SK-N-SH (cell line): ENCODE results near the gene SLC35G6. TPM values are rescaled to one million over a fixed set of nuclear protein-coding genes. Genes with fewer than 3 reads are reported as not detected.

Experiments used
- CTCF ChIA-PET: fragments of 300-600, 350-600 bp; formaldehyde crosslinking; extraction: SDS; loops from one replicate; lab custom pipeline; 2021; lab: Yijun Ruan, JAX
- POLR2A ChIA-PET: fragments of 350-600 bp; sonication (Branson Sonifier 250); formaldehyde crosslinking; extraction: SDS; loops from one replicate; lab custom pipeline; 2020; ENCODE audit warnings: antibody characterized with exemption, inconsistent platforms; lab: Yijun Ruan, JAX
- DNase-seq: peaks from one replicate; pipeline ENCODE4 v3.0.0; 2012
- H2AFZ ChIP-seq: fragments of 200-600 bp; sonication (generic); 2 replicates; pipeline ENCODE4 v1.8.1; 2016; ENCODE audit warnings: antibody characterized with exemption, mild to moderate bottlenecking, low read depth
- H3F3A ChIP-seq: fragments of 200-600 bp; sonication (generic); replicated peaks from 2 replicates; pipeline ENCODE3; 2016; ENCODE audit warnings: antibody characterized with exemption, mild to moderate bottlenecking; ENCODE audit not compliant: insufficient read depth
- H3K27ac ChIP-seq, 2 experiments: fragments of 200-500 bp in 1 of 2; fragments of 200-600 bp in 1 of 2; sonication (Bioruptor generic) in 1 of 2; sonication (generic), shearing (Covaris generic) in 1 of 2; 2 replicates each; pipeline versions ENCODE4 v1.5.1 to v1.6.1; 2014 to 2016; ENCODE audit warnings: low read depth in 2 of 2, inconsistent platforms in 1 of 2, low read length in 1 of 2, mild to moderate bottlenecking in 1 of 2, mixed read lengths in 1 of 2
- H3K27me3 ChIP-seq: fragments of 200-600 bp; sonication (generic), shearing (Covaris generic); 2 replicates; pipeline ENCODE4 v1.6.1; 2016; ENCODE audit warnings: mixed run types; ENCODE audit not compliant: insufficient read depth
- H3K36me3 ChIP-seq, 2 experiments: fragments of 200-500 bp in 1 of 2; fragments of 200-600 bp in 1 of 2; sonication (Bioruptor generic) in 1 of 2; sonication (generic) in 1 of 2; replicated peaks in 1 of 2; 2 replicates each; pipeline versions ENCODE3 to v1.5.1; 2014 to 2016; ENCODE audit warnings: low read length in 1 of 2, mild to moderate bottlenecking in 1 of 2; ENCODE audit not compliant: insufficient read depth in 2 of 2, control insufficient read depth in 1 of 2
- H3K4me1 ChIP-seq, 2 experiments: fragments of 200-500 bp in 1 of 2; fragments of 200-600 bp in 1 of 2; sonication (Bioruptor generic) in 1 of 2; sonication (generic), shearing (Covaris generic) in 1 of 2; 2 replicates each; pipeline versions ENCODE4 v1.5.1 to v1.6.1; 2014 to 2016; ENCODE audit warnings: low read depth in 1 of 2, low read length in 1 of 2, mixed run types in 1 of 2; ENCODE audit not compliant: insufficient read depth in 2 of 2, control insufficient read depth in 1 of 2
- H3K4me2 ChIP-seq: fragments of 200-600 bp; sonication (generic), shearing (Covaris generic); 2 replicates; pipeline ENCODE4 v1.6.1; 2017; ENCODE audit warnings: mixed run types
- H3K4me3 ChIP-seq, 2 experiments: fragments of 200-500 bp in 1 of 2; fragments of 200-600 bp in 1 of 2; sonication (Bioruptor generic) in 1 of 2; sonication (generic), shearing (Covaris generic) in 1 of 2; 2 replicates each; pipeline versions ENCODE4 v1.5.1 to v1.8.1; 2014 to 2016; ENCODE audit warnings: low read depth in 2 of 2, inconsistent platforms in 1 of 2, low read length in 1 of 2, mild to moderate bottlenecking in 1 of 2, mixed read lengths in 1 of 2, moderate library complexity in 1 of 2
- H3K79me2 ChIP-seq: fragments of 200-600 bp; sonication (generic); 2 replicates; pipeline ENCODE4 v1.8.1; 2017; ENCODE audit warnings: mild to moderate bottlenecking; ENCODE audit not compliant: insufficient read depth
- H3K9ac ChIP-seq: fragments of 200-600 bp; sonication (generic); 2 replicates; pipeline ENCODE4 v1.6.1; 2017; ENCODE audit warnings: mixed run types
- H3K9me2 ChIP-seq: fragments of 200-600 bp; sonication (generic); 2 replicates; pipeline ENCODE4 v1.6.1; 2017; ENCODE audit warnings: mixed run types
- H3K9me3 ChIP-seq: fragments of 200-600 bp; sonication (generic); 2 replicates; pipeline ENCODE4 v1.6.1; 2017; ENCODE audit warnings: mixed run types, mild to moderate bottlenecking, moderate library complexity
- H4K20me1 ChIP-seq: fragments of 200-600 bp; sonication (generic); 2 replicates; pipeline ENCODE4 v1.6.1; 2017; ENCODE audit warnings: mild to moderate bottlenecking, mixed run types; ENCODE audit not compliant: insufficient read depth
- ELF1 ChIP-seq: IDR thresholded peaks from 2 replicates; pipeline ENCODE4 v1.4.0; 2012
- FOSL2 ChIP-seq: IDR thresholded peaks from 2 replicates; pipeline ENCODE4 v1.4.0; 2012; ENCODE audit warnings: low read depth, mild to moderate bottlenecking, moderate library complexity, borderline replicate concordance
- PBX3 ChIP-seq: IDR thresholded peaks from 2 replicates; pipeline ENCODE4; 2012
- SMC3 ChIP-seq: IDR thresholded peaks from 2 replicates; pipeline ENCODE4 v1.6.1; 2012; ENCODE audit warnings: low read depth, low read length, improper control_type of control experiment
- TAF1 ChIP-seq: IDR thresholded peaks from 2 replicates; pipeline ENCODE4 v1.6.1; 2012; ENCODE audit warnings: low read depth, mild to moderate bottlenecking, low read length, moderate library complexity, borderline replicate concordance
- WGBS: methylation state at CpG from one replicate; pipeline ENCODE4 v1.1.6; 2017; ENCODE audit warnings: low lambda C conversion rate; 5-methylcytosine and 5-hydroxymethylcytosine counted together
- polyA plus RNA-seq, 3 experiments: library from polyadenylated mRNA; depleted of rRNA; stranded (reverse); fragments of >200 nt; gene quantifications; 2 replicates each; pipeline ENCODE4 v1.2.3, GENCODE V29; 2012

Gene SLC35G6
- polyA plus RNA-seq, 1 of the 3 experiments (the other 2 are of a cell fraction) = not detected

- Histone ChIP-seq H3K79me2 (peaks cover 7% of the 10 kb centered on the region; the same call in 1 of the 2 replicates), H3K36me3 (peaks cover 0 to 4% of the 10 kb centered on the region in 2 experiments), H2AFZ (no peak overlapping the region), H3F3A (peaks cover 15% of the 10 kb centered on the region), H3K27ac (peak overlapping the region in 1 of 2 experiments; percentile 97; a peak in 1 of 4 replicates), H3K4me2 (peak overlapping the region; percentile 95), H3K4me1 (peaks cover 0 to 27% of the 10 kb centered on the region in 2 experiments; a peak in 1 of 4 replicates), H3K9me3 (no peaks in the 10 kb centered on the region), H3K9ac (no peak overlapping the region), H4K20me1 (no peaks in the 10 kb centered on the region), H3K27me3 (no peaks in the 10 kb centered on the region), H3K4me3 (peak overlapping the region in 1 of 2 experiments; percentile 67; a peak in 1 of 4 replicates), H3K9me2 (no peaks in the 10 kb centered on the region)
- TF ChIP-seq TAF1 (no peak), ELF1 (no peak), SMC3 (no peak)
- 83% methylated on average over 11 of the region's 11 CpGs for WGBS
- DNase-seq = no peak
- ChIA-PET POLR2A (interaction anchor here (1.6 to 3.3 kb wide), 4 partner anchors 35 to 122 kb away, joined by 5 to 19 read pairs (median 11); partner anchors contain the start of genes POLR2A and TMEM256), CTCF (interaction anchor here (0.9 to 3.9 kb wide), 6 partner anchors 18 to 122 kb away, joined by 3 to 27 read pairs (median 13); partner anchors contain the start of genes POLR2A, SENP3 and TMEM95)
Observed at GRCh38 chr17:7438656-7439460, 42.4 kb upstream of the SLC35G6 start.

GRCh38 chr17:7439462-7440112, 41.7 kb upstream of the SLC35G6 start, which contains the start of gene FGF11:
FGF11 (plus strand) TSS chr17:7439512; CDS start chr17:7439621, 109 bp downstream.
- Histone ChIP-seq H3K9me3 (no peaks in the 10 kb centered on the region), H2AFZ (peak within 1 kb of the TSS; percentile 88), H3K36me3 (peaks cover 0 to 4% of the 10 kb centered on the region in 2 experiments), H3K4me2 (peak within 1 kb of the TSS; percentile 95), H4K20me1 (no peaks in the 10 kb centered on the region), H3K79me2 (peaks cover 7% of the 10 kb centered on the region; the same call in 1 of the 2 replicates), H3K27me3 (no peaks in the 10 kb centered on the region), H3F3A (peaks cover 18% of the 10 kb centered on the region), H3K9ac (peak within 1 kb of the TSS; percentile 61), H3K27ac (peak within 1 kb of the TSS in 1 of 2 experiments; percentile 97; a peak in 2 of 4 replicates), H3K4me3 (peak within 1 kb of the TSS; percentile 67 to 70), H3K4me1 (peaks cover 7 to 27% of the 10 kb centered on the region in 2 experiments; a peak in 2 of 4 replicates), H3K9me2 (no peaks in the 10 kb centered on the region)
- POLR2A ChIA-PET = interaction anchor here (1.6 to 3.3 kb wide), 5 partner anchors 8 to 121 kb away, joined by 4 to 19 read pairs (median 9); partner anchors contain the start of genes POLR2A and TMEM256
- under 1% methylated on average over 11 of the region's 50 CpGs for WGBS
- TF ChIP-seq PBX3 = no peak
- no peak for TF ChIP-seq FOSL2
- peak; percentile 60 for DNase-seq
- CTCF ChIA-PET = interaction anchor here (0.7 to 1.6 kb wide), 4 partner anchors 19 to 121 kb away, joined by 3 to 6 read pairs (median 4); no protein-coding TSS in a partner anchor
